Endothelial cell of umbilical vein (primary cell): ENCODE results near the gene DMXL2. TPM values are rescaled to one million over a fixed set of nuclear protein-coding genes. Genes with fewer than 3 reads are reported as not detected.

ENCODE experiments used
- BruUV-seq: library from RNA; stranded (reverse); fragments of 400-500 nt; replicated peaks from 2 replicates; lab custom pipeline; 2021; lab: Mats Ljungman, UMichigan
- CTCF ChIA-PET: fragments of 300-600, 350-600 bp; sonication (Branson Sonifier 250); formaldehyde crosslinking; loops from one replicate; lab custom pipeline; 2021; ENCODE audit warnings: antibody characterized with exemption, inconsistent platforms; lab: Charles Lee
- POLR2A ChIA-PET: fragments of 300-600, 350-600 bp; sonication (Branson Sonifier 250); formaldehyde crosslinking; loops from one replicate; lab custom pipeline; 2021; ENCODE audit warnings: antibody characterized with exemption, inconsistent platforms; lab: Charles Lee
- DNase-seq: peaks from one replicate; pipeline ENCODE4 v3.0.0-alpha.2; 2011; ENCODE audit warnings: low read depth, low spot score
- FAIRE-seq: peaks from 2 replicates; lab custom pipeline; 2011; peaks lifted over from hg19 to GRCh38; lab: Jason Lieb, UNC
- H2AFZ ChIP-seq: 2 replicates; pipeline ENCODE4 v1.6.0; 2012; ENCODE audit warnings: low read depth, low read length, control low read depth, inconsistent platforms
- H3K27ac ChIP-seq: 2 replicates; pipeline ENCODE4 v1.5.1; 2011; ENCODE audit warnings: low read depth, mild to moderate bottlenecking, control low read depth, low read length, moderate library complexity; ENCODE audit not compliant: insufficient read depth
- H3K27me3 ChIP-seq, 2 experiments: 2 replicates each; pipeline versions ENCODE4 v1.6.0 to v1.6.1; 2011; ENCODE audit warnings: low read length in 2 of 2, mixed read lengths in 1 of 2; ENCODE audit not compliant: control insufficient read depth in 2 of 2, insufficient read depth in 2 of 2
- H3K36me3 ChIP-seq, 2 experiments: 2 replicates in 1 of 2; 3 replicates in 1 of 2; pipeline ENCODE4 v1.5.1; 2011; ENCODE audit warnings: low read length in 2 of 2, mild to moderate bottlenecking in 1 of 2, moderate library complexity in 1 of 2; ENCODE audit not compliant: control insufficient read depth in 2 of 2, insufficient read depth in 2 of 2; ENCODE audit errors: extremely low read depth in 1 of 2
- H3K4me1 ChIP-seq: 3 replicates; pipeline ENCODE4 v1.5.1; 2011; ENCODE audit warnings: mild to moderate bottlenecking, low read length; ENCODE audit not compliant: control insufficient read depth, insufficient read depth; ENCODE audit errors: extremely low read depth
- H3K4me2 ChIP-seq: 2 replicates; pipeline ENCODE4 v1.6.1; 2011; ENCODE audit warnings: low read length, control low read depth, mixed read lengths; ENCODE audit not compliant: insufficient read depth
- H3K4me3 ChIP-seq, 3 experiments: fragments of 200-600 bp in 1 of 3; sonication (generic), shearing (Covaris generic) in 1 of 3; replicated peaks in 1 of 3; 2 replicates each; pipeline ENCODE4 v1.5.1; 2011 to 2016; ENCODE audit warnings: control low read depth in 3 of 3, low read length in 3 of 3, mild to moderate bottlenecking in 2 of 3, inconsistent platforms in 1 of 3, low read depth in 1 of 3, moderate library complexity in 1 of 3; ENCODE audit not compliant: insufficient read depth in 1 of 3
- H3K79me2 ChIP-seq: 2 replicates; pipeline ENCODE4 v1.6.0; 2012; ENCODE audit warnings: low read length, inconsistent platforms; ENCODE audit not compliant: control insufficient read depth, insufficient read depth
- H3K9ac ChIP-seq: replicated peaks from 2 replicates; pipeline ENCODE3; 2011; ENCODE audit warnings: low read length, control low read depth; ENCODE audit not compliant: insufficient read depth; ENCODE audit errors: extremely low read depth
- H3K9me1 ChIP-seq: replicated peaks from 3 replicates; pipeline ENCODE4 v1.6.0; 2011; ENCODE audit warnings: mild to moderate bottlenecking, low read length; ENCODE audit not compliant: control insufficient read depth, insufficient read depth; ENCODE audit errors: extremely low read depth
- H3K9me3 ChIP-seq: replicated peaks from 2 replicates; pipeline ENCODE4 v1.5.1; 2012; ENCODE audit warnings: low read length, inconsistent platforms; ENCODE audit not compliant: control insufficient read depth, insufficient read depth
- H4K20me1 ChIP-seq: replicated peaks from 2 replicates; pipeline ENCODE3; 2011; ENCODE audit warnings: mild to moderate bottlenecking, low read length; ENCODE audit not compliant: control insufficient read depth, insufficient read depth; ENCODE audit errors: extremely low read depth
- CTCF ChIP-seq, 2 donors: IDR thresholded peaks; 1 replicate in 1 of 2; 2 replicates in 1 of 2; pipeline ENCODE4 v1.5.1; 2011; ENCODE audit warnings: low read length in 2 of 2, mild to moderate bottlenecking in 2 of 2, moderate library complexity in 2 of 2, control low read depth in 1 of 2, inconsistent platforms in 1 of 2, low read depth in 1 of 2; ENCODE audit not compliant: insufficient read depth in 1 of 2; ENCODE audit errors: extremely low read depth in 1 of 2
- EZH2 ChIP-seq: IDR thresholded peaks from 2 replicates; pipeline ENCODE4 v1.6.1; 2012; ENCODE audit warnings: borderline replicate concordance, low read depth, mild to moderate bottlenecking, moderate library complexity, low read length, inconsistent platforms; ENCODE audit not compliant: severe bottlenecking
- FOS ChIP-seq: IDR thresholded peaks from 2 replicates; pipeline ENCODE4 v1.6.1; 2011; ENCODE audit warnings: mild to moderate bottlenecking, low read length, moderate library complexity, borderline replicate concordance; ENCODE audit not compliant: insufficient read depth
- GATA2 ChIP-seq: IDR thresholded peaks from 2 replicates; pipeline ENCODE4 v1.7.0; 2011; ENCODE audit warnings: low read depth, mild to moderate bottlenecking, moderate library complexity, mixed read lengths, low read length; ENCODE audit not compliant: insufficient read length, insufficient read depth
- JUN ChIP-seq: IDR thresholded peaks from 2 replicates; pipeline ENCODE4 v1.6.1; 2011; ENCODE audit warnings: borderline replicate concordance, low read depth; ENCODE audit not compliant: insufficient read length, insufficient read depth
- MAX ChIP-seq: IDR thresholded peaks from 2 replicates; pipeline ENCODE4 v1.6.1; 2011; ENCODE audit not compliant: insufficient read depth, insufficient read length
- MYC ChIP-seq: IDR thresholded peaks from one replicate; pipeline ENCODE4 v1.6.1; 2011; ENCODE audit warnings: mild to moderate bottlenecking, low read depth, low read length
- POLR2A ChIP-seq: IDR thresholded peaks from 2 replicates; pipeline ENCODE4 v1.6.1; 2012; ENCODE audit warnings: low read depth, mild to moderate bottlenecking, control low read depth, low read length
- POLR2AphosphoS5 ChIP-seq: IDR thresholded peaks from 2 replicates; pipeline ENCODE4 v1.6.1; 2012; ENCODE audit warnings: low read depth, mild to moderate bottlenecking, control low read depth, low read length, moderate library complexity; ENCODE audit not compliant: insufficient read depth
- dilution Hi-C: fragments of 300-500 bp; cut with MboI; formaldehyde crosslinking; loops from one replicate; pipeline ENCODE4 v1.15.0; 2019; ENCODE audit warnings: low sequenced_read_pairs; ENCODE audit not compliant: extremely low pct_ligation_motif_present
- intact Hi-C: fragments of 100-400 bp; cut with micrococcal nuclease; formaldehyde crosslinking; loops from one replicate; pipeline ENCODE4 v1.10.0; 2022
- polyA plus RNA-seq, 4 experiments: library from polyadenylated mRNA; depleted of rRNA in 3 of 4; stranded (reverse) in 3 of 4; unstranded in 1 of 4; fragments of >200 nt; gene quantifications; 2 replicates each; pipeline versions ENCODE4 v1.2.1 to v1.2.3, GENCODE V29; 2011 to 2012; ENCODE audit warnings: missing spikeins in 1 of 4
- total RNA-seq: library from RNA; stranded (reverse); gene quantifications from 2 replicates; pipeline ENCODE4 v1.2.3, GENCODE V29; 2021

Gene DMXL2
- total and polyA plus RNA-seq, 2 donors (not counting 3 experiments of a cell fraction or from before 2014, with no cell fraction given), result 6.3 to 10.8 TPM

- FAIRE-seq (no peak), DNase-seq (no peak)
- dilution Hi-C loops (no loop called here), intact Hi-C loops (no loop called here)
- Histone ChIP-seq H3K79me2 (no peaks in the 10 kb centered on the region), H3K27ac (no peak overlapping the region), H3K27me3 (no peaks in the 10 kb centered on the region), H3K36me3 (no peaks in the 10 kb centered on the region), H3K9me3 (no peaks in the 10 kb centered on the region), H3K9me1 (no peaks in the 10 kb centered on the region), H3K4me3 (peak overlapping the region in 2 of 3 experiments; percentile 66 to 81), H3K4me2 (peak overlapping the region; percentile 79), H2AFZ (no peak overlapping the region), H3K9ac (no peak overlapping the region), H4K20me1 (no peaks in the 10 kb centered on the region), H3K4me1 (peaks cover 6% of the 10 kb centered on the region)
- BruUV-seq, result no TSS peak
- POLR2A ChIA-PET, result no interaction called here
- CTCF ChIA-PET, result interaction anchor here (1.3 to 4.2 kb wide), 6 partner anchors 10 to 220 kb away, joined by 4 to 40 read pairs (median 11); no protein-coding TSS in a partner anchor
- TF ChIP-seq FOS (no peak), CTCF (IDR thresholded peaks at IDR 0.05; ENCODE audit: extremely low read depth in 1 of 2, insufficient read depth in 1 of 2, low read depth in 1 of 2, low read length in 2 of 2) (no peak), EZH2 (no peak), POLR2A (no peak), POLR2AphosphoS5 (no peak), JUN (no peak), GATA2 (no peak), MYC (no peak), MAX (no peak)
These were observed 1.3 kb downstream of the DMXL2 start for GRCh38 chr15:51621155-51621765.
